Vagina (tissue), 2 donors: Measurements from ENCODE around the gene TERB1.

Source experiments
- POLR2A ChIP-seq, 2 donors: fragments of 450-650 bp; IDR thresholded peaks; one replicate each; pipeline ENCODE4 v1.6.1; 2017; ENCODE audit warnings: antibody characterized with exemption in 2 of 2, mild to moderate bottlenecking in 2 of 2, moderate library complexity in 2 of 2
- POLR2AphosphoS5 ChIP-seq, 2 donors: sonication (generic); formaldehyde crosslinking; IDR thresholded peaks; one replicate each; pipeline ENCODE4 v1.9.0; 2017; ENCODE audit warnings: antibody characterized with exemption in 2 of 2, mild to moderate bottlenecking in 2 of 2, low read depth in 1 of 2; ENCODE audit not compliant: insufficient read depth in 1 of 2
- TF ChIP-seq, protein P1 (sequence below), 3 experiments: fragments of 450-650 bp in 2 of 3; fragments of 200-600 bp in 1 of 3; sonication (generic) in 1 of 3; IDR thresholded peaks; one replicate each; pipeline ENCODE4 v1.5.1; 2017 to 2019; ENCODE audit warnings: antibody characterized with exemption in 3 of 3, mild to moderate bottlenecking in 2 of 3, moderate library complexity in 2 of 3

DNA sequence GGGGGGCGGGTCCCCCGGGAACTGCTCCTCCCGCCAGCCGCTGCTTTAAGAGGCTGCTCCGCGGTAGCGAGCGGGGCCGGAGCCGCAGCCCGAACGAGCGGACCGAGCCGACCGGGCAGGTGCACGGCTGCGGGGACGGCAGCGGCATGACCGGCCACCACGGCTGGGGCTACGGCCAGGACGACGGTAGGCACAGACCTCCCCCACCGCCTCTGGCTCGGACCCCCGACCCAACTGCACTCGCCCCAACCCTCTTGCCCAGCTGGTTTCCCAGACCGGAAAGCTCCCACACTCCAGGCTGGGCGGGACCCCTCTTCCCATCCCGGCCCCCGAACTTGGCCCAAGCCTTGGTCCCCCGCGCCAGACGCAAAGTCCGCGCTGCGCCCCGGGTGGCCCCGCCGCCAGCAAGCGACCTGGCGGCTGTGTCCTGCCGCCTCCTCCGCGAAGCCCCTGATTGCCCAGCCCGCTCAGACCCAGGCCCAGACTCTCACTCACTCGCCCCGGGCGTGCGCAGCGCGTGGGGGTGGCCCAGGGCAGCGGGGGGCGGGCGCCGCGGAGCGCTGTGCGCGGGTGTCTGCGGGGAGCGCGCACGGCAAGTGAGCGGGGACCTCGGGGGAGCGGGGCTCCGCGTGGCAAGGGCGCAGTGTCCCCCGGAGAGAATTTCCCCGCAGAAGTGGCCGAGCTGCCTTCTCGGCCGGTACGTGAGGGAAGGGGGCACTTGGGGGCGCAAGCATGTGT lies 43.1 kb upstream of the TERB1 start, which contains the start of gene CA7:
- TF ChIP-seq, protein P1, sequence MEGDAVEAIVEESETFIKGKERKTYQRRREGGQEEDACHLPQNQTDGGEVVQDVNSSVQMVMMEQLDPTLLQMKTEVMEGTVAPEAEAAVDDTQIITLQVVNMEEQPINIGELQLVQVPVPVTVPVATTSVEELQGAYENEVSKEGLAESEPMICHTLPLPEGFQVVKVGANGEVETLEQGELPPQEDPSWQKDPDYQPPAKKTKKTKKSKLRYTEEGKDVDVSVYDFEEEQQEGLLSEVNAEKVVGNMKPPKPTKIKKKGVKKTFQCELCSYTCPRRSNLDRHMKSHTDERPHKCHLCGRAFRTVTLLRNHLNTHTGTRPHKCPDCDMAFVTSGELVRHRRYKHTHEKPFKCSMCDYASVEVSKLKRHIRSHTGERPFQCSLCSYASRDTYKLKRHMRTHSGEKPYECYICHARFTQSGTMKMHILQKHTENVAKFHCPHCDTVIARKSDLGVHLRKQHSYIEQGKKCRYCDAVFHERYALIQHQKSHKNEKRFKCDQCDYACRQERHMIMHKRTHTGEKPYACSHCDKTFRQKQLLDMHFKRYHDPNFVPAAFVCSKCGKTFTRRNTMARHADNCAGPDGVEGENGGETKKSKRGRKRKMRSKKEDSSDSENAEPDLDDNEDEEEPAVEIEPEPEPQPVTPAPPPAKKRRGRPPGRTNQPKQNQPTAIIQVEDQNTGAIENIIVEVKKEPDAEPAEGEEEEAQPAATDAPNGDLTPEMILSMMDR (IDR thresholded peaks at IDR 0.05) = no peak
- TF ChIP-seq POLR2AphosphoS5 (IDR thresholded peaks at IDR 0.05; ENCODE audit: insufficient read depth in 1 of 2, low read depth in 1 of 2) (no peak), POLR2A (IDR thresholded peaks at IDR 0.05) (no peak)
